NOMO-1 (cell line): ENCODE results near the gene CFAP47.
A peak's percentile ranks its signal among the peaks of the same experiment; 100 is the strongest.
"Not testable (repeated sequence)": the region's sequence is repeated elsewhere in the genome, so short reads cannot be mapped to it uniquely, and the experiment has no call there.

Source experiments
- DNase-seq, 2 experiments: peaks; one replicate each; lab custom pipeline; 2025; ENCODE audit not compliant: unreplicated experiment in 2 of 2; lab: John Stamatoyannopoulos, UW

CFAP47 gene, protein sequence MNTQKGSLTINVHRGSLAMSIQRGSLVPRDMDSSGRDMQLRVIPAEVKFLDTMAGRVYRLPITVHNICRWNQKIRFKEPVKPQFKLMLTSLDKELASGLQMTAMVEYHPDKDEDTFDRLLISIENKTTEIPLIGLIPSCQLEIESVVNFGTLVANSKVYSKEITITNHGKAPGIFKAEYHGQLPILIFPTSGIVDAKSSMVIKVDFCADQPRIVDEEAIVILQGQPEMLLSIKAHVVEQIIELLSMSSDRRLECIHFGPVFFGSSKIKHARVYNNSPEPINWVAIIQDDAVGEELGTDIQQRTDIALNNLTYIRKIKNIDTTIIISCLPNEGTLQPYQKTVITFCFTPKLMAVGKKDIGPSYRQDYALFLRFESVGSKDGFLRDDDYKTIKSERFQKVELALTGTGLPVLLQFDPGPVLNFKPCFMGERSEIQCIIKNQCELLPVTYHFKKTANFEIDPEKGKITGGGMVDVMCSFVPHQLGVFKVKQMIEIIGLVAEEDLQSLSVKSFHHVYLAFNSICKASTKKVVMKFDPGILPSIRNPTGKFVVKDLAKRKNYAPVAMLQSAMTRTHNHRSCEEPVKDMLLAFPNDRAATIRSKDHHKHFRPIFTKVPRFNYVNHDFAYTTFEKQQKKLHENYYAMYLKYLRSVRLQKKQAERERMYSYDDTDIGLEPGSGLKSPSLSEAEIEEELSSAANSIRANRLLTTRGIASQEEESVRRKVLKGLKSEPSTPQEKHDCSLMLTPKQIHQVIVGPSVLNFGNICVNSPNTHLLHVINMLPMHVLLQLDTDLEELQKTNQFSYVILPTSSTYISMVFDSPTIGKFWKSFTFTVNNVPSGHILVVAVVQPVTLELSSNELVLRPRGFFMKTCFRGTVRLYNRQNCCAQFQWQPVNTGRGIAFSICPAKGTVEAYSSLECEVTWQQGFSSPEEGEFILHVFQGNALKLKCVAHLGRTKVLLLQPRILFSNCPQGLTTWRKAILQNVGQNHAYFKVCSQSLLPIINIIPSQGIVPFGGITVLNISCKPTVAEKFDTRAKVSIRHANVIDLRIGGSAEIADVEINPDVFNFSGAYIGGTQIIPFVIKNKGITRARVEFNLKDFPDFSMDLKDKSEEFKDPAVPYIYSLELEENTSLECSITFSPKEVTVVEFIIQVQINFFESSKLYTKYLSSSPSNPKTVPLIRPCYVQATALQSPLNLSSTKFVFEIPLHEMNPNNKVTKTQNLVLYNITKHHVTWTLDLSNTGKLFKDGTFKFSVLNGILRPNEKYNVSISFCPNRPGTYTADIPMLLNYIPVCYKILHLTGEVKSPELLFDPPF (N-terminal part only)

DNA sequence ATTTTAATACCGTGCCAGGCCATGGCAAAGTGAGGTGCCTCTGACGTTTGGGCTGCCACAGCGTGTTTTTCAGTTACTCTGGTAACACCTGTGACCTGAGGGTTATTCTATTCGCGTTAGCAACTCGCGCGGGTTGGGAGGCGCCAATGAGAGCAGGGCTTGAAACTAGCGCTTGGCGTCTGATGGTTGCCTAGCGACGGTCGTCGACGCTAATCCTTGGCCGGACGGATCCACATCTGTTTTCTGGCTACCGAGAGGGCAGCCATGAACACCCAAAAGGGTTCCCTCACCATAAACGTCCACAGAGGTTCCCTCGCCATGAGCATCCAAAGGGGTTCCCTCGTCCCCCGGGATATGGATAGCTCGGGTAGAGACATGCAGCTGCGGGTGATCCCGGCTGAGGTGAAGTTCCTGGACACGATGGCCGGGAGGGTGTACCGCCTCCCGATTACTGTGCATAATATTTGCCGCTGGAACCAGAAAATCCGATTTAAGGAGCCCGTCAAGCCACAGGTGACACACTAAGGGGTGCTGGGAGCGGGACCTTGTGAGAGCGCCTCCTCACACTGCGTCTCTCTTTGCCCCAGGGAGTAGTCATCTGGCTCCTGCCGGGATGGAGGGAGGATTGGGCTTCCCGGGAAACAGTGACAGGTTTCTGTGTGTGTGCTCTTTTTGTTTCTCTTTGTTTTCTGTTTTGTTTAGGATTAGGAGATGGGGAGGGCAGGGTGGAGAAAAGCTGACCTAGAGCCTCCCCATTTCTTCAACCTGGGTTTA, at the start of gene CFAP47:
Gene CFAP47, plus strand, starts transcription at position 199 of the 774 bp plus-strand sequence. Its CDS starts 66 bp downstream, at position 265.
- DNase-seq = peak; percentile 4 to 15

DNA sequence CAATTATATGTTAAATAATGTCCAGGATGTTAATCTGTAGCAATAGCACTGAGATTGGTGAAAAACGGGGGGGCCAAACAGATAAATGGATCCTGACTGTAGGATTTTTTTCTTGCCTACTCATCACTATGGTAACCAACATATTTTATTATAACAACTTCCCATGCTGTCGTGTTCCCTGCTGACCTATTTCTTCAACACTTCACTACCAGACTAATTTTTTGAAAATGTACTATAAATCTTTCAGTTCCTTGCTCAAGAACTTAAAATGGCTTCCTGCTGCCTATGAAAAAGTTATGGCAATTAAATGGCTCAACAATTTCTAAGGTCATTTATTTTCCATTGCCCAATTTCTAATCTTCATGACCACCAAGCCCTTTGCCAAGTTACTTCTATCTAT, 38.9 kb upstream of the CFAP47 start:
- DNase-seq = no peak

DNA sequence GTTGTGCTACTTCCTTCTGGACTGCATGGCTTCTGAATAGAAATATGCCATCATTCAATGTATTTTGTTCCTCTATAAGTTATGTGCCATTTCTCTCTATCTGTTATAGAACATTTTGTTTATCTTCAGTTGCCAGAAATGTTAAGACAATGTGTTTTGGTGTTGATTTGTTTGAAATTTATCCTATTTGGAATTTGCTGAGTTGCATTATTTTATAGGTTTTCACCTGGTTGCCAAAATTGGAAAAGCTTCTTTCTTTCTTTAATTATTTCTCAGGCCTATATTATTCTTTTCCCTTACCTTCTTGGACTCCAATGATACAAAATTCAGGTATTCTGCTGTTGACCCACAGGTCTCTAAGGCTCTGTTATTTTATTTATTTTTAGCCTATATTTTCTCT, 33.4 kb upstream of the CFAP47 start:
- no peak for DNase-seq

DNA sequence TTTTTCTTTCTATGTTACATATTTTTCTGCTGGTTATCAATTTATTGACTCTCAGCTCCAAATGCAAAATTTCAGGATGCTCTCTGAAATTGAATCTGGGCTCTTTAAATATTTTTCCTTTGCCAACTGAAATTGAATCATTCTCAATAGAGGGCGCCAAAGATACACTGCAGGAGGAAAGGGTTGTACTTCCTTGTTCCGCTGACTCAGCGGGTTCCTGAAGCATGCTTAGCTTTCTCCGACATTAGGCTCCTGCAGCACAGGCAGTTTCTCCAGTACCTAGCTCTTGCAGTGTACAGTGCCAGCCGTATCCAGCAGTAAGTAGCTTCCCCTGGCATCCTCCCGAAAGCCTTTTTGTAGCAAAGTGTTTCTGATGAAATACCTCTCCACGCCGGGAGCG, 28.8 kb upstream of the CFAP47 start:
- DNase-seq = peak; percentile 5 to 25

DNA sequence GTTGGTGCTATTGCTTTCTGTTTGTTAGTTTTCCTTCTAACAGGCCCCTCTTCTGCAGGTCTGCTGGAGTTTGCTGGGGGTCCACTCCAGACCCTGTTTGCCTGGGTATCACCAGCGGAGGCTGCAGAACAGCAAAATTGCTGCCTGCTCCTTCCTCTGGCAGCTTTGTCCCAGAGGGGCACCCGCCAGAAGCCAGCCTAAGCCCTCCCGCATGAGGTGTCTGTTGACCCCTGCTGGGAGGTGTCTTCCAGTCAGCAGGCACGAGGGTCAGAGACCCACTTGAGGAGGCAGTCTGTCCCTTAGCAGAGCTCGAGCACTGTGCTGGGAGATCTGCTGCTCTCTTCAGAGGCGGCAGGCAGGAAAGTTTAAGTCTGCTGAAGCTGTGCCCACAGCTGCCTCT, 67.3 kb downstream of the CFAP47 start:
- DNase-seq = not testable (repeated sequence)

DNA sequence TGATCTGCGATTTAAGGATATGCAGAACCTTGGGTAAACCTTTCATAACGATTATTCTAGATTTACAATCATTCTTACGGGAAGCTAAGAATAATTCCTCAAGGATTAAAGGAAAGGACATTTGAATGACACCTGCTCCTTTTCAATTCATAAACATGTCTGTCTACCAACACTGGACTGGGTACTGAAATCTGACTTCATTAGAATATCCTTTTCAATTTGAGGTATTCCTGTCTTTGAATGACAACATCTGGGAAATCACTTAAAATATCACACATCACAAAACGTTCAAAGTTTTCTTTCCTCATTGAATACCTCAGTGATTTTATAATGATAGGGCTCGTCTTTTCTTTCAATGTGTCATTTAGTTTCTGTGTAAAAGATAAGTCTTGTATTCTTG, 87.7 kb downstream of the CFAP47 start:
- DNase-seq = no peak

DNA sequence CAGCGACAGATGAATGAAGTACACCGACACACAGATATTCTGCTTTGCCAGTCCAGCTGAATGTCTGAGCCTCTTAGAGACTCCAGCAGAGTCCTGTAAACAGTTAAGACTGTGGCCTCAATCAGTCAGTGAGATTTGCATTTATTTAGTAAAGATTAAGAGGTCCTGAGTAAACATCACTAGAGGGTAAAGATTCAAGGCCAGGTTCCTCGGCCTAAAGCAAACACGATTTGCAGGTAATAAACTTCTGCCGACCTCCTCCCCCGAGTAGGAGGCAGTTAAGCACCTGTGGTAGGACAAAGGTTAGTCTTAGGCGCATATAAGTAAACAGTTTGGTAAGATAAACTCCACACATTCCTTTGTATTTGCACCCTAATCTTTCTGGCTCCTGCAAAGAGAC, 99.6 kb downstream of the CFAP47 start:
- no peak for DNase-seq

DNA sequence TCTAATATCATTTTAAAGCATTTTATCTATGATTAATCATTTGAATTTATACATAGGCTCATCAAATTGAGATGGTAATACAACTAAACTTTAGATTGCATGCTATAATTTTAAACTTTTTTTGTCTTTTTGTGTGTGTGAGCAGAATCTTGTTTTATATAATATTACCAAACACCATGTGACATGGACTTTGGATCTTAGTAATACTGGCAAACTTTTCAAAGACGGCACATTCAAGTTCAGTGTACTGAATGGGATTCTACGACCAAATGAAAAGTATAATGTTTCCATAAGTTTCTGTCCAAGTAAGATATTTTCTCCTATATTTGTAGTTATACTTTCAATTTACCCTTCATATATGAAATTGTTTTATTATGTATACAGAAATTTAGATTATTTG, 116.0 kb downstream of the CFAP47 start:
- DNase-seq = no peak

DNA sequence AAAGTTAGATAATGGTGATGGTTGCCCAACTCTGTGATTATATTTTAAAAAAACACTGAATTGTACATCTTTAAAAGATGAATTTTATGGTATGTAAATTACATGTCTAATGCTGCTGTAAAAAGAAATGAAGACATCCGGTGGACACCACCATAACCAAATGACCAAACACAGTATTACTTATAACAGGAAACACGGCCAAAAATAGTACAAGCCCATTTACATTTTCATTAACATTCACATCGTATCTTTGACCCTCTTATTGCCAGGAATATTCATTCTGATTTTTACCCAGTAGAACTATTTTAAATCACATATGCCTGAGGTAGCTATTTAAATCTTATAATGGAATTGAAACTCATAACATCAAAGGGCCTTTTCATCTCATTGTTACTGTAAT, 143.2 kb downstream of the CFAP47 start:
- DNase-seq = no peak

DNA sequence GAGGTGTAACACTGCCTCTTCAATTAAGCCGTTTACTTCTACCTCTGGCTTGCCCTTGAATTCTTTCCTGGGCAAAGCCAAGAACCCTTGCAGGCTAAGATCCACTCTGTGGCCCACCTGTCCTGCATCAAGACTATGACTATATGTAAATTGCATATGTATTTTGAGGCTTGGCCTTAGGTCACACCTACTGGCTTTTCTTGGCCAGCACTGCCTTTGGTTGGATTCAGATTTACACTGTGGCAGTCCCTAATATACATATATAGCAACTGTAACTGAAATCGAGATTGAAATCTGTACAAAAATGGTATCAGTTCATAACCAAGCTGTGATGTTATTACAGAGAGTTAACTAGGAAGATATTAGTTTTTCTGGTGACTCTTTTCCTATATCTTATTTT, 151.5 kb downstream of the CFAP47 start:
- DNase-seq = no peak

DNA sequence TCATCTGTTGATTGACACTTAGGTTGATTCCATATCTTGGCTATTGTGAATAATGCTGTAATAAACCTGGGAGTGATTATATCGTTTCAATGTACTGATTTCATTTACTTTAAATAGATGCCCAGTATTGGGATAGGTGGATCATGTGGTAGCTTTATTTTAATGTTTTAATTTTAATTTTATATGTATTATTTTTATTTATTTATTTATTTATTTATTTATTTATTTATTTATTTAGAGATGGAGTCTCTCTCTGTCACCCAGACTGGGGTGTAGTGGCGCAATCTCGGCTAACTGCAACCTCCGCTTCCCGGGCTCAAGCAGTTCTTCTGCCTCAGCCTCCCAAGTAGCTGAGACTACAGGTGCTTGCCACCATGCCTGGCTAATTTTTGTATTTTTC, 155.5 kb downstream of the CFAP47 start:
- not testable (repeated sequence) for DNase-seq

DNA sequence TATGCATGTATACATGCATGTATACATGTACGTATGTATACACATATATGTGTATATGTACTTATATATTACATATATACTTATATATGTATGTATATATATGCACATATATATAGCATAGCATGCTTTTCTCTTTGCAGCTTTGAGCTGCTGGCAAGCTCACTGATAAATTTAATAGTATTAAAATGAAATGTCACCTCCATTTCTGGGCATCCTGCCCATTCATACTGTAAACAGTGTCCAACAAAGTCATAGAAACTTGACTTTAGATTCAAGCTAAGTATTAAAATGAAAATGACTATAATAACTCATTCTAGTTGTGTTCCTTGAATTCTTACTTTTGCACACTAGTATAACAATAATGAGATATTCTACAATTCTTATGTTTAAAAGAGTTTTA, 163.7 kb downstream of the CFAP47 start:
- DNase-seq = no peak

DNA sequence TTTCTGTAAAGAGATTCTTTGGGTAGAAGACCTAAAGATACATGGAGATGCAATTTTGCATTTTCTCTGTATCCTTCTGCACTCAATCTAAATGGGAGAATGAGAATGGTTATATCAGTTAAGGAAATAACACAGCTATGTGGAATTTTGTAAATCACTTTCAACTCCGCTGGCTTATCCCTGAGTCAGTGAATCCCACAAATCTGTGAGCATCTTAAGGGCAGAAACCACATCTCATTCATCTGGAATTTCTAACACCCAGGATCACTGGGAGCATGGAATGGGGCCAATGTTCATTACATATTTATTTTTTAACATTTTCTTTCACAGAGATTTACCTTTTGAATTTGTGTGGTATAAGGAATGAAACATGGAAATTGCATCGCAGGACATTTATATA, 167.8 kb downstream of the CFAP47 start:
- no peak for DNase-seq

DNA sequence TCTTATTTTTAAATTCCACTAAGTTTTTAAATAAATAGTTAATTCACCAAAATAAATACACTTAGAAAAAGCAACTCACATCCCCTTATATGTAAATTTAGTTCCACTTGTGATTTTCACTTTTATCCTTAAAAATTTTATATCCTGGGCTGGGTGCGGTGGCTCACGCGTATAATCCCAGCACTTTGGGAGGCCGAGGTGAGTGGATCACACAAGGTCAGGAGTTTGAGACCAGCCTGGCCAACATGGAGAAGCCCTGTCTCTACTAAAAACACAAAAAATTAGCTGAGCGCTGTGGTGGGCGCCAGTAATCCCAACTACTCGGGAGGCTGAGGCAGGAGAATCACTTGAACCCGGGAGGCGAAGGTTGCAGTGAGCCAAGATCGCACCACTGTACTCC, 169.4 kb downstream of the CFAP47 start:
- DNase-seq = not testable (repeated sequence)

DNA sequence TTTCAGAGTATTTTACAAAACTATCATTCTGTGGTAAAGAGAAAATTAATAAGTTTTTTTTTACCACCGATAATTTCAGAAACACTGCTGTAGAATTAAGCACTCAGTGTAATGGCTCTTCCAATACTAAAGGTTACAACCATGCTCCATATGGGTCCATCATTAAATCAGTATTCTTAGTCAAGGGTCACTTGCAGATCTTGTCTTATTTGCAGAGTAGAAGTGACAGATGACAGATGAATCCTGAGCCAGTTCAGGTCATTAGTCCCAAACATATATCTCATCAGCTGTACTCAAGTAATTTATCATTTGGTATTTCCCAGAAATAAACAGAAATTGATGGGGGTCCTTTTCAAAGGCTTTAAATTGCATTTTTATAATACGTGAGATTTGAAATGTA, 182.9 kb downstream of the CFAP47 start:
- DNase-seq = no peak

DNA sequence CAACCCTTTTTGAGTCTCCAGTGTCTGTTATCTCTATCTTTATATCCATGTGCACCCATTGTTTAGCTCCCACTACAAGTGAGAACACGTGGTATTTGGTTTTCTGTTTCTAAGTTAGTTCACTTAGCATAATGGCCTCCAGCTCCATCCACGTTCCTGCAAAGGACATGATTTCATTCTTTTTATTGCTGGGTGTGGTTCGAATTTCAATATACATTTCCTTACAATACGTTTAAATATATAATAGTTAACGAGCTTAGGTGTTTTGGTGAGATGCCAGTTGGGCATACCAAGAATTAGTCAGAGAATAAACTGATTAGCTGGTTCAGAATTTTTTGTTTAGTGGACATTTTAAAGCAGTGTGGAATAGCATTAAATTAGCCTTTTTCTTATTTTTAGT, 196.7 kb downstream of the CFAP47 start:
- no peak for DNase-seq

DNA sequence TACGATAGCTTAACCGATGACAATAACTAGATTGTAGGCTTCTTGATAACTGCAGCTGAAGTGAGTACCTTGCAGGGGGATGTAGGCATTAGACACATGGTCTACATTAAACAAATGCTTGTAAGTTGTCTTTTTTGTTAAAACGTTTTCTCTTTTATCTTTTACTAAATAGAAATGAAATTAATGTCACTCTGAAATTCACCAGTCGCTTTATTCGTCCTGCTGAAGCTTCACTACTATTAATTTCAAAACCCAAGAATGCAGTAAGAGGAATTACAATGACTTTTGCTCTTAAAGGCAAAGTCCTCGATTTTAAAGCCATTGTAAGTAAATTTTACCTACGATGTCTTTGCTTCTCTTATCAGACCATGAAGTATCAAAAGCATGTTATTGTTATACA, 239.7 kb downstream of the CFAP47 start:
- no peak for DNase-seq

DNA sequence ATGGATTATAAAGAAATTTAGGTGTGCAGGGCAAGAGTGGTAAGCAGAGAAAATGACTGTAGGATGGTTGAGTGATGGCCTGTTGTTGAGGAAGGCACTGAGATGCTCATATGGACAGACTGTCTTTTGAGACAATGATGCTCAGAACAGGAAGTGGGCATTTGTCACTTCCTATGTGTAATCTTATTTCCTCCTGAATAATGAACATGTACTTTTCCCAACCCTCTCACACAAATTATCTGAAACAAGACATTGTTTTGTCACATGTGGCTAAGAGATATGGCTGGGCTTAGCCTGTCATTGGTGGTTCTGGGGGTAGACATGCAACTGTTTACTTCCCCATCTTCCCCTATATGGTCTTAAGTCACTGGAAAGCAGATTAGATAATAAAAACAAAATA, 240.5 kb downstream of the CFAP47 start:
- peak in 1 of 2 experiments; percentile 21 for DNase-seq

DNA sequence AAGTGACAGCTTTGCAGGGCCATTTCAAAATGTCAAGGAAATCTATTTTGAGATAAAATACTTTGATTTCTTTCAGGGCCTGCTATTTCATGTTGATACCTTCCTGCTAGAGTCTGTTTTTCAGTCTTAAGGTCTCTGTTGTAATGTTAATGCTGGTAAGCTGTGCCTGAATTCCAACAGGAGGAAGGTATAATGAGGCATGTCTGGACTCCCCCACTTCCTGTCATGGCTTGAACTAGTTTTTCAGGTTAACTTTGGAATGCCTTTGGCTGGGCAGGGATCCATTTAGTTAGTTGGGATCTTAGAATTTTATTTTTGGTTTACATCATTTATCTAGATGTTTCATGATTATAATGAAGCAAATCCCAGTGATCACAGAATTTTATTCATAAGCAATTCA, 279.0 kb downstream of the CFAP47 start:
- no peak for DNase-seq

DNA sequence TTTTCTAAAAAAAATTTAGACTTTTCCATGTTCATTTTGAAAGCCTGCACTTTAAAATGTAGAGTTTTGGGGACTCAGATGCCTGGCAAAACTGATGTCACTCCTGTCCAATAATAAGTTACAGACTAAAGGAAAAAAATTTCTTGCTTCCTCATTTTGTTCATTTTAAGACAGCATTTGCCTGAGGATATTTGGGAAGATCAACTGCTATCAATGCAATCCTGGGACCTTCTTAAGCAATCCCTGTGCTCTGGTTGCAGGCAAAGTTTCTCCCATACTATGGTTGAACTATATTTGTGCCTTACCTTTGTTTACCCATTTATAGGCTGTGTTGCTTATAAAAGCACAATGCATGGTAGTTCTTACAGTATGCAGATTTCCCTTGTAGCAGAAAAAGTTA, 280.4 kb downstream of the CFAP47 start:
- DNase-seq = peak; percentile 64 to 85
